ENCODE results near the gene AMBP. TPM values are rescaled to one million over a fixed set of nuclear protein-coding genes. Genes with fewer than 3 reads are reported as not detected.
A peak's percentile ranks its signal among the peaks of the same experiment; 100 is the strongest.

The AMBP gene
- total RNA-seq, 1 donor from 2014 or later: not detected

DNA sequence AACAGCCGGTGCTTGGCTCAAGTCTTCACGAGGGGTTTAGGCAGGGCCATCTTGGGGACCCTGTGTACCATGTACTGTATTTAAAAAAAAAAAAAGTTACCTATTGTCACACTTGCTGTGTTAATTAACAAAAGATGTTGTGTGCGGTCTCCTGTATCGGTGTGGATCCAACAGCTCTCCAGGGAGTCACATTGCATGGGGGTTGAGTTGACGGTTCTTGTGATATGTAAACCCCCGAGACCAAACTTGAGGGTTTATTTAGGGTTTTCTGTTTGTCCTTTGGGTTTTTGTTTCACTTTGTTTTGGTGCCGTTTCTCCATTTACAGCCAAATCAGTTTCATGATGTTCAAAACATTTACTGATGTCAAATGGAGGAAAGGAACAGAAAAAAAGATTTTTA lies 22.2 kb downstream of the AMBP start:
- DNase-seq (ENCODE audit: low read depth): no peak
- TF ChIP-seq CTCF (IDR thresholded peaks at IDR 0.05; ENCODE audit: insufficient read depth, low read length, severe bottlenecking): no peak
- Histone ChIP-seq H3K27me3 (ENCODE audit: control insufficient read depth, insufficient read depth, low read length) (no peaks in the 10 kb centered on the region), H3K36me3 (ENCODE audit: control insufficient read depth, insufficient read depth, low read length) (peaks cover 1% of the 10 kb centered on the region), H3K4me3 (ENCODE audit: low read depth, low read length) (no peak overlapping the region)
- FAIRE-seq: no peak

DNA sequence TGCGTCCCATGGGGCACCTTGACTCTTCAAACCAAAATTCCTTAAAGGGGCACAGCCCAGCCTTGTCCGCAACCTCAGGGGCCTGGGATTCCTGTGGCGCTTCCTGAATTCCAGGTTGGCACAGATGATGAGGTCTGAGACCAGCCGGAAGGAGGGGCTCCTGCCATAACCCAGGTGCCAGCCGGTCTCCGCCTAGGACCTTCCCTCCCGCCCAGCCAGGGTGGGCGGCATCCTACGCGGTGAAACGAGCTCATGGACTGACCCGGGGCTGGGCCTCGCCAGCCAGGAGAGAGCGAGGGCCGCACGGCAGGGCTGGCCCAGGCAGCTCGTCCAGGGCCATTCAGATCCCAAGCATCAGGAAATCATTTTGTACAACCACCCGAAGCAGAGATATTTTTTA lies 23.0 kb downstream of the AMBP start:
- H3K36me3 ChIP-seq (ENCODE audit: control insufficient read depth, insufficient read depth, low read length): peaks cover 1% of the 10 kb centered on the region
- no peak overlapping the region for H3K4me3 ChIP-seq (ENCODE audit: low read depth, low read length)
- DNase-seq (ENCODE audit: low read depth): no peak
- FAIRE-seq: no peak
- no peak for TF ChIP-seq CTCF (IDR thresholded peaks at IDR 0.05; ENCODE audit: insufficient read depth, low read length, severe bottlenecking)
- H3K27me3 ChIP-seq (ENCODE audit: control insufficient read depth, insufficient read depth, low read length): no peaks in the 10 kb centered on the region

- DNase-seq (ENCODE audit: low read depth) (no peak), FAIRE-seq (no peak)
- H3K4me3 ChIP-seq (ENCODE audit: low read depth, low read length): no peak overlapping the region
Observed at GRCh38 chr9:114054191-114054690, 23.9 kb downstream of the AMBP start.

GRCh38 chr9:114053246-114054005 lies 24.7 kb downstream of the AMBP start:
- Histone ChIP-seq H3K4me3 (ENCODE audit: low read depth, low read length) (no peak overlapping the region), H3K27me3 (ENCODE audit: control insufficient read depth, insufficient read depth, low read length) (no peaks in the 10 kb centered on the region), H3K36me3 (ENCODE audit: control insufficient read depth, insufficient read depth, low read length) (peaks cover 10% of the 10 kb centered on the region)
- TF ChIP-seq CTCF (IDR thresholded peaks at IDR 0.05; ENCODE audit: insufficient read depth, low read length, severe bottlenecking): no peak
- DNase-seq (ENCODE audit: low read depth) (no peak), FAIRE-seq (no peak)

More at GRCh38 chr9:114054191-114054690, 23.9 kb downstream of the AMBP start:
- Histone ChIP-seq H3K36me3 (ENCODE audit: control insufficient read depth, insufficient read depth, low read length) (peaks cover 6% of the 10 kb centered on the region), H3K27me3 (ENCODE audit: control insufficient read depth, insufficient read depth, low read length) (no peaks in the 10 kb centered on the region)
- no peak for TF ChIP-seq CTCF (IDR thresholded peaks at IDR 0.05; ENCODE audit: insufficient read depth, low read length, severe bottlenecking)

DNA sequence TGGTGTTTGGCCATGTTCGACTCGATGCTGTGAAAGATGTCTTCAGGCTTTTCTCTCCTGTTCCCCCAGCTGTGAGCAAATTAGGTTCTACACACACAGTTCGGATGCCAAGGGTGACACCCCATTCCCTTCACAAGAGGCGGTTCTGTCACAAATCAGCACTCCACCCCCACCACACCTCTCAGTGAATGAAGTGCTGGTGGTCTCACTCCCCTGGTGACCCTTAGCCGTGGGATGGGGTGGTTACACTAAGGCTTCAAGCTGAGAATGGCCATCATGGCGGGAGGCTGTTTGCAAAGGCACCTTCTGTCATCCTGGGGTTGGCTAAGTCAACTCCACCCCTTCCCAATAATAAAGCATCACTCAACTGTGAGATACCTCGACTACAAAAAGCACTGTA lies 26.4 kb downstream of the AMBP start:
- FAIRE-seq (peak; percentile 68), DNase-seq (ENCODE audit: low read depth) (no peak)
- Histone ChIP-seq H3K27me3 (ENCODE audit: control insufficient read depth, insufficient read depth, low read length) (no peaks in the 10 kb centered on the region), H3K36me3 (ENCODE audit: control insufficient read depth, insufficient read depth, low read length) (peaks cover 11% of the 10 kb centered on the region), H3K4me3 (ENCODE audit: low read depth, low read length) (no peak overlapping the region)
- TF ChIP-seq CTCF (IDR thresholded peaks at IDR 0.05; ENCODE audit: insufficient read depth, low read length, severe bottlenecking): no peak
